Measurements from ENCODE around the gene MORN3. TPM values are rescaled to one million over a fixed set of nuclear protein-coding genes. Genes with fewer than 3 reads are reported as not detected.

MORN3 gene
- 1.8 and 2.4 TPM in 2 replicates for total RNA-seq

GRCh38 chr12:121669521-121669900 is at the start of gene MORN3:
MORN3 (minus strand) TSS chr12:121669654; CDS start chr12:121669483, 171 bp downstream.

GRCh38 chr12:121712461-121713256 is 43.2 kb upstream of the MORN3 start, which contains the start of gene TMEM120B:
TMEM120B (plus strand) TSS chr12:121712752; CDS start chr12:121712896, 144 bp downstream.

GRCh38 chr12:121626087-121626852 is 43.2 kb downstream of the MORN3 start, which contains the start of gene ORAI1:
ORAI1 (plus strand) TSS chr12:121626530.

Small RNAs within 50 kb of the gene (small RNA-seq; reads per million reads assigned to genes)
- gene RNU6-1004P: not detected

Other genes with a start within 250 kb of the MORN3 start
- gene KDM2B, start 88.6 kb downstream of the MORN3 start, total RNA-seq: 34.7 and 34.9 TPM in 2 replicates
- 9.8 and 12.0 TPM in 2 replicates for gene ORAI1, start 43.1 kb downstream of the MORN3 start, total RNA-seq
- gene TMEM120B, start 43.1 kb upstream of the MORN3 start, total RNA-seq: 7.9 and 15.0 TPM in 2 replicates
- gene RHOF, start 124.0 kb upstream of the MORN3 start, total RNA-seq: 9.4 and 16.6 TPM in 2 replicates
- 7.6 and 9.0 TPM in 2 replicates for gene SETD1B, start 134.4 kb upstream of the MORN3 start, total RNA-seq
- gene HPD, start 189.2 kb upstream of the MORN3 start, total RNA-seq: 0.39 TPM in 1 of 2 replicates, not detected in the other
- 23.2 and 52.1 TPM in 2 replicates for gene PSMD9, start 219.1 kb upstream of the MORN3 start, total RNA-seq
- gene CFAP251, start 248.9 kb upstream of the MORN3 start, total RNA-seq: 5.9 and 8.7 TPM in 2 replicates

Data from placental epithelial cell (primary cell).